Stomach (tissue), 9 donors: ENCODE measurements around the gene IRAK3. TPM values are rescaled to one million over a fixed set of nuclear protein-coding genes. Genes with fewer than 3 reads are reported as not detected.
A peak's percentile ranks its signal among the peaks of the same experiment; 100 is the strongest.
"Not testable (repeated sequence)": the region's sequence is repeated elsewhere in the genome, so short reads cannot be mapped to it uniquely, and the experiment has no call there.

Experiments used
- DNase-seq, 2 donors: peaks; one replicate each; pipeline versions ENCODE4 v3.0.0 to v3.0.0-alpha.2; 2013 to 2019
- H3K27ac ChIP-seq, 5 donors: fragments of 200-600 bp in 4 of 5; sonication (generic) in 4 of 5; one replicate each; pipeline ENCODE4 v1.5.1; 2013 to 2019; ENCODE audit warnings: mild to moderate bottlenecking in 1 of 5, moderate library complexity in 1 of 5
- H3K27me3 ChIP-seq, 3 donors: fragments of 200-600 bp; sonication (generic); one replicate each; pipeline ENCODE4 v1.5.1; 2017 to 2019; ENCODE audit warnings: mixed run types in 1 of 3
- H3K36me3 ChIP-seq, 4 donors: fragments of 200-600 bp; sonication (generic); 1 replicate in 3 of 4; 2 replicates in 1 of 4; pipeline ENCODE4 v1.5.1; 2016 to 2019
- H3K4me1 ChIP-seq, 4 donors: fragments of 200-600 bp; sonication (generic); one replicate each; pipeline ENCODE4 v1.5.1; 2016 to 2019
- H3K4me3 ChIP-seq, 4 donors: fragments of 200-600 bp; sonication (generic) in 3 of 4; one replicate each; pipeline ENCODE4 v1.5.1; 2016 to 2019; ENCODE audit warnings: mild to moderate bottlenecking in 1 of 4
- H3K9me3 ChIP-seq, 4 donors: fragments of 200-600 bp; sonication (generic); one replicate each; pipeline ENCODE4 v1.5.1; 2016 to 2019
- POLR2AphosphoS5 ChIP-seq, 3 donors: sonication (generic); formaldehyde crosslinking; IDR thresholded peaks; one replicate each; pipeline ENCODE4 v1.6.1; 2016; ENCODE audit warnings: antibody characterized with exemption in 3 of 3
- WGBS, 5 donors: extraction: QIAGEN DNeasy Blood & Tissue Kit in 3 of 5; methylation state at CpG; one replicate each; pipeline versions ENCODE4 v1.1.5 to v1.1.7; 2013 to 2018; 5-methylcytosine and 5-hydroxymethylcytosine counted together
- intact Hi-C: fragments of 100-400 bp; cut with DNase I; formaldehyde crosslinking; loops from one replicate; pipeline ENCODE4 v1.15.1; 2023; ENCODE audit warnings: low total_unique reads
- polyA plus RNA-seq, 3 donors: library from polyadenylated mRNA; stranded (reverse); fragments of 200-250 nt; gene quantifications; one replicate each; pipeline ENCODE4 v1.2.3, GENCODE V29; 2013
- total RNA-seq, 5 donors: library from RNA; depleted of rRNA; stranded (reverse); fragments of >200 nt; gene quantifications; one replicate each; pipeline versions ENCODE4 v1.1.0 to v1.2.3, GENCODE V29; 2014 to 2016
- donor health status: healthy with polysubstance abuse.
- donor health status: Bipolar disorder and iron deficiency.
- donor health status: healthy.

Gene IRAK3
- total and polyA plus RNA-seq, 8 donors = 1.4 to 38.2 (median 4.5) TPM

DNA sequence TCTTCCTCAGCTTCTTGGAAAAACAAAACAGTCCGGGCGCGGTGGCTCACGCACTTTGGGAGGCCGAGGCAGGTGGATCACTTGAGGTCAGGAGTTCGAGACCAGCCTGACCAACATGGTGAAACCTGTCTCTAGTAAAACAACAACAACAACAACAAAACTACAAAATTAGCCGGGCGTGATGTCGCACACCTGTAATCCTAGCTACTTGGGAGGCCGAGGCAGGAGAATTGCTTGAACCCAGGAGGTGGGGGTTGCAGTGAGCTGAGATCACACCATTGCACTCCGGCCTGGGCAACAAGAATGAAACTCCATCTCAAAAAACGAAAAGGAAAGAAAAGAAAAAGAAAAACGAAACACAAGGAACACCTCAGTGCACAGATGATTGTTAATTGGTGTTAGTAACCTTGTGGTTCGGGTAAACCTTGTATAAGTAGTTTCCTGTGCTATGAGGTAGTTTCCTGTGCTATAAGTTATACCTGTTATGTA, 114.3 kb downstream of the IRAK3 start:
- peak in 1 of 2 donors; percentile 20 for DNase-seq
- H3K9me3 ChIP-seq, intact Hi-C loops, H3K27me3 ChIP-seq: not testable (repeated sequence)
- peak overlapping the region; percentile 23 to 92 (median 89) for H3K27ac ChIP-seq
- 53 to 69% (median 64%) methylated on average over 14 of the region's 14 CpGs for WGBS, 5 donors
- peak overlapping the region; percentile 70 to 74 (median 70) for H3K4me3 ChIP-seq
- H3K4me1 ChIP-seq = peaks cover 0 to 41% (median 18%) of the 10 kb centered on the region in 4 donors
- peak in 2 of 3 donors; percentile 9 to 10 for TF ChIP-seq POLR2AphosphoS5 (IDR thresholded peaks at IDR 0.05)
- H3K36me3 ChIP-seq = peaks cover 0 to 19% (median 9%) of the 10 kb centered on the region in 4 donors

Other genes with a start within 250 kb of the IRAK3 start
- 10 to 100 TPM in 2 of 5 donors, 1 to 10 TPM in 2, under 1 TPM in 1; 0.29 to 15.8 (median 9.8) TPM for gene LLPH, start 58.5 kb upstream of the IRAK3 start, total RNA-seq
- 10 to 100 TPM; 14.4 to 28.1 (median 19.0) TPM for gene LLPH, start 58.5 kb upstream of the IRAK3 start, polyA plus RNA-seq
- 100 to 1,000 TPM in 1 of 5 donors, 10 to 100 TPM in 4; 19.4 to 101 (median 92.9) TPM for gene TMBIM4, start 19.2 kb upstream of the IRAK3 start, total RNA-seq
- 100 to 1,000 TPM in 2 of 3 donors, 10 to 100 TPM in 1; 61.9 to 117 (median 103) TPM for gene TMBIM4, start 19.2 kb upstream of the IRAK3 start, polyA plus RNA-seq
- gene HELB, start 113.3 kb downstream of the IRAK3 start, total RNA-seq = 10 to 100 TPM in 1 of 5 donors, 1 to 10 TPM in 2, under 1 TPM in 2; 0.58 to 10.1 (median 3.6) TPM
- gene HELB, start 113.3 kb downstream of the IRAK3 start, polyA plus RNA-seq = under 1 TPM; 0.31 to 0.50 (median 0.46) TPM